ENCODE data around the gene MRPL43.
"Not testable (repeated sequence)": the region's sequence is repeated elsewhere in the genome, so short reads cannot be mapped to it uniquely, and the experiment has no call there.

Gene MRPL43

GRCh38 chr10:100986952-100987684 lies at the start of gene MRPL43, which contains the start of gene TWNK:
MRPL43 (minus strand) TSS chr10:100987497; CDS start chr10:100987443, 54 bp downstream.
TWNK (plus strand) TSS chr10:100987543; CDS start chr10:100988211, 668 bp downstream.
- Histone ChIP-seq H3K27me3 (ENCODE audit: control insufficient read depth in 5 of 5, insufficient read depth in 4 of 5, low read length in 5 of 5) (no peaks in the 10 kb centered on the region), H3K9ac (ENCODE audit: low read length in 5 of 5) (peak within 1 kb of the TSS; percentile 8 to 93 (median 86)), H3K9me3 (ENCODE audit: control insufficient read depth in 5 of 5, low read length in 5 of 5) (no peaks in the 10 kb centered on the region), H3K27ac (ENCODE audit: low read depth, low read length) (peak within 1 kb of the TSS; percentile 74), H3K4me1 (ENCODE audit: control insufficient read depth in 5 of 5, insufficient read depth in 5 of 5, low read length in 5 of 5) (peaks cover 8 to 26% (median 23%) of the 10 kb centered on the region in 5 donors), H3K4me3 (ENCODE audit: low read depth in 1 of 5, low read length in 5 of 5) (peak within 1 kb of the TSS; percentile 87 to 96 (median 93)), H3K36me3 (ENCODE audit: control insufficient read depth in 5 of 5, insufficient read depth in 5 of 5, low read length in 5 of 5) (peaks cover 0 to 53% (median 27%) of the 10 kb centered on the region in 5 donors)

- Histone ChIP-seq H3K36me3 (ENCODE audit: control insufficient read depth in 5 of 5, insufficient read depth in 5 of 5, low read length in 5 of 5) (peaks cover 0 to 61% (median 56%) of the 10 kb centered on the region in 5 donors), H3K9ac (ENCODE audit: low read length in 5 of 5) (no peak overlapping the region), H3K27ac (ENCODE audit: low read depth, low read length) (no peak overlapping the region), H3K9me3 (ENCODE audit: control insufficient read depth in 5 of 5, low read length in 5 of 5) (no peaks in the 10 kb centered on the region), H3K4me3 (ENCODE audit: low read depth in 1 of 5, low read length in 5 of 5) (no peak overlapping the region), H3K27me3 (ENCODE audit: control insufficient read depth in 5 of 5, insufficient read depth in 4 of 5, low read length in 5 of 5) (no peaks in the 10 kb centered on the region), H3K4me1 (ENCODE audit: control insufficient read depth in 5 of 5, insufficient read depth in 5 of 5, low read length in 5 of 5) (peaks cover 2 to 22% (median 17%) of the 10 kb centered on the region in 5 donors)
These were observed 49.4 kb upstream of the MRPL43 start for GRCh38 chr10:101036726-101037125.

GRCh38 chr10:101035916-101036702 lies 48.8 kb upstream of the MRPL43 start:
- Histone ChIP-seq H3K27ac (ENCODE audit: low read depth, low read length) (no peak overlapping the region), H3K4me1 (ENCODE audit: control insufficient read depth in 5 of 5, insufficient read depth in 5 of 5, low read length in 5 of 5) (peaks cover 2 to 28% (median 22%) of the 10 kb centered on the region in 5 donors), H3K4me3 (ENCODE audit: low read depth in 1 of 5, low read length in 5 of 5) (no peak overlapping the region), H3K36me3 (ENCODE audit: control insufficient read depth in 5 of 5, insufficient read depth in 5 of 5, low read length in 5 of 5) (peaks cover 0 to 61% (median 56%) of the 10 kb centered on the region in 5 donors), H3K9me3 (ENCODE audit: control insufficient read depth in 5 of 5, low read length in 5 of 5) (no peaks in the 10 kb centered on the region), H3K27me3 (ENCODE audit: control insufficient read depth in 5 of 5, insufficient read depth in 4 of 5, low read length in 5 of 5) (no peaks in the 10 kb centered on the region), H3K9ac (ENCODE audit: low read length in 5 of 5) (no peak overlapping the region)

- peaks cover 0 to 59% (median 56%) of the 10 kb centered on the region in 5 donors for H3K36me3 ChIP-seq (ENCODE audit: control insufficient read depth in 5 of 5, insufficient read depth in 5 of 5, low read length in 5 of 5)
- H3K9me3 ChIP-seq (ENCODE audit: control insufficient read depth in 5 of 5, low read length in 5 of 5): no peaks in the 10 kb centered on the region
- peaks cover 2 to 34% (median 26%) of the 10 kb centered on the region in 5 donors for H3K4me1 ChIP-seq (ENCODE audit: control insufficient read depth in 5 of 5, insufficient read depth in 5 of 5, low read length in 5 of 5)
- H3K4me3 ChIP-seq (ENCODE audit: low read depth in 1 of 5, low read length in 5 of 5): no peak overlapping the region
- H3K27ac ChIP-seq (ENCODE audit: low read depth, low read length): no peak overlapping the region
- no peak overlapping the region for H3K9ac ChIP-seq (ENCODE audit: low read length in 5 of 5)
- H3K27me3 ChIP-seq (ENCODE audit: control insufficient read depth in 5 of 5, insufficient read depth in 4 of 5, low read length in 5 of 5): no peaks in the 10 kb centered on the region
These were observed 48.0 kb upstream of the MRPL43 start for GRCh38 chr10:101035314-101035713.

DNA sequence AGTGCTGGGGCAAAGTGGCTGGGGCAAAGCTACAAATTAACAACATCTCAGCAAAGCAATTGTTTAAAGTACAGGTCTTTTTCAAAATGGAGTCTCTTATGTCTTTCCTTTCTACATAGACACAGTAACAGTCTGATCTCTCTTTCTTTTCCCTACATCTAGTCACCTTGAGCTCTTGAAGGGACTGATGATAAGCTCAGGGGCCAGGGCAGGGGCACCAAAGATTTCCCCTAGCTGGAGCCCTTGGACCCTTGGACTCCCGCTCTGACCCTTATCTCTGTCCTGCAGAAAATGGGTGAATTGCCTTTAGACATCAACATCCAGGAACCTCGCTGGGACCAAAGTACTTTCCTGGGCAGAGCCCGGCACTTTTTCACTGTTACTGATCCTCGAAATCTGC lies 47.1 kb upstream of the MRPL43 start:
- not testable (repeated sequence) for H3K27ac ChIP-seq (ENCODE audit: low read depth, low read length)

GRCh38 chr10:101033276-101033675 lies 46.0 kb upstream of the MRPL43 start:
- peaks cover 2 to 51% (median 26%) of the 10 kb centered on the region in 5 donors for H3K4me1 ChIP-seq (ENCODE audit: control insufficient read depth in 5 of 5, insufficient read depth in 5 of 5, low read length in 5 of 5)
- H3K27ac ChIP-seq (ENCODE audit: low read depth, low read length): peak overlapping the region; percentile 90
- no peaks in the 10 kb centered on the region for H3K9me3 ChIP-seq (ENCODE audit: control insufficient read depth in 5 of 5, low read length in 5 of 5)
- H3K36me3 ChIP-seq (ENCODE audit: control insufficient read depth in 5 of 5, insufficient read depth in 5 of 5, low read length in 5 of 5): peaks cover 0 to 39% (median 38%) of the 10 kb centered on the region in 5 donors
- peak overlapping the region in 1 of 5 donors; percentile 18 for H3K9ac ChIP-seq (ENCODE audit: low read length in 5 of 5)
- H3K27me3 ChIP-seq (ENCODE audit: control insufficient read depth in 5 of 5, insufficient read depth in 4 of 5, low read length in 5 of 5): no peaks in the 10 kb centered on the region
- peak overlapping the region; percentile 89 to 95 (median 91) for H3K4me3 ChIP-seq (ENCODE audit: low read depth in 1 of 5, low read length in 5 of 5)

More for the DNA sequence above, 47.1 kb upstream of the MRPL43 start:
- not testable (repeated sequence) for H3K27me3 ChIP-seq (ENCODE audit: control insufficient read depth in 5 of 5, insufficient read depth in 4 of 5, low read length in 5 of 5); H3K9ac ChIP-seq (ENCODE audit: low read length in 5 of 5); H3K9me3 ChIP-seq (ENCODE audit: control insufficient read depth in 5 of 5, low read length in 5 of 5); H3K4me3 ChIP-seq (ENCODE audit: low read depth in 1 of 5, low read length in 5 of 5)
- Histone ChIP-seq H3K36me3 (ENCODE audit: control insufficient read depth in 5 of 5, insufficient read depth in 5 of 5, low read length in 5 of 5) (peaks cover 0 to 50% (median 48%) of the 10 kb centered on the region in 5 donors), H3K4me1 (ENCODE audit: control insufficient read depth in 5 of 5, insufficient read depth in 5 of 5, low read length in 5 of 5) (peaks cover 2 to 40% (median 26%) of the 10 kb centered on the region in 5 donors)

GRCh38 chr10:101032637-101033224 lies 45.4 kb upstream of the MRPL43 start:
- H3K27ac ChIP-seq (ENCODE audit: low read depth, low read length): peak overlapping the region; percentile 90
- H3K4me1 ChIP-seq (ENCODE audit: control insufficient read depth in 5 of 5, insufficient read depth in 5 of 5, low read length in 5 of 5): peaks cover 2 to 52% (median 26%) of the 10 kb centered on the region in 5 donors
- no peaks in the 10 kb centered on the region for H3K27me3 ChIP-seq (ENCODE audit: control insufficient read depth in 5 of 5, insufficient read depth in 4 of 5, low read length in 5 of 5)
- peak overlapping the region; percentile 77 to 92 (median 88) for H3K9ac ChIP-seq (ENCODE audit: low read length in 5 of 5)
- no peaks in the 10 kb centered on the region for H3K9me3 ChIP-seq (ENCODE audit: control insufficient read depth in 5 of 5, low read length in 5 of 5)
- peak overlapping the region; percentile 89 to 95 (median 91) for H3K4me3 ChIP-seq (ENCODE audit: low read depth in 1 of 5, low read length in 5 of 5)
- peaks cover 0 to 33% (median 32%) of the 10 kb centered on the region in 5 donors for H3K36me3 ChIP-seq (ENCODE audit: control insufficient read depth in 5 of 5, insufficient read depth in 5 of 5, low read length in 5 of 5)

- H3K27me3 ChIP-seq (ENCODE audit: control insufficient read depth in 5 of 5, insufficient read depth in 4 of 5, low read length in 5 of 5): no peaks in the 10 kb centered on the region
- peak overlapping the region; percentile 90 to 96 (median 93) for H3K4me3 ChIP-seq (ENCODE audit: low read depth in 1 of 5, low read length in 5 of 5)
- peaks cover 0 to 26% (median 25%) of the 10 kb centered on the region in 5 donors for H3K36me3 ChIP-seq (ENCODE audit: control insufficient read depth in 5 of 5, insufficient read depth in 5 of 5, low read length in 5 of 5)
- peaks cover 2 to 52% (median 26%) of the 10 kb centered on the region in 5 donors for H3K4me1 ChIP-seq (ENCODE audit: control insufficient read depth in 5 of 5, insufficient read depth in 5 of 5, low read length in 5 of 5)
- peak overlapping the region; percentile 77 to 92 (median 88) for H3K9ac ChIP-seq (ENCODE audit: low read length in 5 of 5)
- peak overlapping the region; percentile 90 for H3K27ac ChIP-seq (ENCODE audit: low read depth, low read length)
- no peaks in the 10 kb centered on the region for H3K9me3 ChIP-seq (ENCODE audit: control insufficient read depth in 5 of 5, low read length in 5 of 5)
These were observed 44.7 kb upstream of the MRPL43 start for GRCh38 chr10:101031796-101032636.
